Activated naive CD4-positive, alpha-beta T cell treated with anti-CD3 and anti-CD28 coated beads, Interleukin-2, amount 10 ng/mL, durations not matched to agents 7 days and 5 days (primary cell): Measurements from ENCODE around the gene DES.
A peak's percentile ranks its signal among the peaks of the same experiment; 100 is the strongest.

Source experiments
- CTCF ChIA-PET: fragments of 350-600 bp; sonication (Branson Sonifier 250); formaldehyde crosslinking; loops from one replicate; lab custom pipeline; 2021; ENCODE audit warnings: antibody characterized with exemption; lab: Charles Lee
- DNase-seq: peaks from one replicate; pipeline ENCODE4 v3.0.0-alpha.2; 2020
- H3K27ac Mint-ChIP-seq: one replicate; pipeline ENCODE4 v1.8.0; 2021; ENCODE audit warnings: mild to moderate bottlenecking, moderate library complexity, mixed read lengths
- H3K27me3 Mint-ChIP-seq: one replicate; pipeline ENCODE4 v1.8.0; 2021; ENCODE audit warnings: mild to moderate bottlenecking, mixed read lengths
- H3K36me3 Mint-ChIP-seq: one replicate; pipeline ENCODE4 v1.8.0; 2021; ENCODE audit warnings: mixed read lengths
- H3K4me1 Mint-ChIP-seq: one replicate; pipeline ENCODE4 v1.8.0; 2021; ENCODE audit warnings: mixed read lengths
- H3K4me3 Mint-ChIP-seq: one replicate; pipeline ENCODE4 v1.8.0; 2021; ENCODE audit warnings: mild to moderate bottlenecking, moderate library complexity, mixed read lengths
- H3K9me3 Mint-ChIP-seq: one replicate; pipeline ENCODE4 v1.8.0; 2021; ENCODE audit warnings: mixed read lengths

The DES gene

DNA sequence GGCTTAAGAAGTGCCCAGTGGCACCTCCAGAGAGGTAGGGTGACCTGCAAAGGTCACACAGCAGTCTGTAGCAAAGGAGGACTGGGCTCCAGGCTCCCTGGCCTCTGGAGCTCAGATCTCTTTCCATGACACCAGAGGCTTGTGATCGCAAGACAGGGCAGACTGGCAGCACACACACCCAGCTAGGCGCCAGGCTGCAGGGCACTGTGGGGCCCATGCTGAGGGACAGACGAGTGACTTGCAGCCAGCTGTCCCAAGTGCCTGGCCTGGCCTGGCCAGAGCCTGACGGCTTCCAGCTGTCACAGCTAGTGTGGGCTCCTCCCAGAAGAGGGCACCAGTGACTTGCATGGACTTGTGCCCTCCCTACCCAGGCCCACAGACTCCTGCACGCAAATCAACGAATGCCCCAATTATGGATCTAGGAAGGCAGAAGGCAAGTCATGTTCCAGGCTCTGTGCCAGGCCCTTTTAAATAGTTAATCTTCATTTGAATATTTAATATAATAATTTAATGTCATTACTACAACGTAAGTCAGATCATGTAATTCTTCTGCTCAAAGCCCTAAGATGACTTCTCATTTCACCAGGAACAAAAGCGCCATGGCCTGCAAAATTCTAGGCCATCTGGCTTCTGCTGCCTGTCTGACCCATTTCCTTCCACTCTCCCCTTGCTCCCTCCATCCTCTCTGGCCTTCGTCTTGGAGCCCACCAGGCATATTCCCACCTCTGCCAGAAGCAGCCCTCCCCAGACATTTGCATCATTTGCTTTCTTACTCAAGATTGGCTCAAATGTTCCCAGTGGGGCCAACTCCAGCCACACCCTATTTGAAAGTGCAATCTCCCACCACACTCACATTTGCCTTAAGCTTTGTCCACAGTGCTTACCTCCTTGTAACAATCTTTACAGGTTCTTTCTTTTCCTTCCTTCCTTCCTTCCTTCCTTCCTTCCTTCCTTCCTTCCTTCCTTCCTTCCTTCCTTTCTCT lies 12.7 kb downstream of the DES start:
- CTCF ChIA-PET: interaction anchor here (1.1 to 1.6 kb wide), 3 partner anchors 27 to 110 kb away, joined by 3 to 5 read pairs (median 3); no protein-coding TSS in a partner anchor
- Mint-ChIP-seq H3K27ac (no peak overlapping the region), H3K9me3 (no peaks in the 10 kb centered on the region), H3K27me3 (peaks cover 47% of the 10 kb centered on the region), H3K36me3 (no peaks in the 10 kb centered on the region), H3K4me1 (no peaks in the 10 kb centered on the region), H3K4me3 (no peak overlapping the region)
- no peak for DNase-seq

DNA sequence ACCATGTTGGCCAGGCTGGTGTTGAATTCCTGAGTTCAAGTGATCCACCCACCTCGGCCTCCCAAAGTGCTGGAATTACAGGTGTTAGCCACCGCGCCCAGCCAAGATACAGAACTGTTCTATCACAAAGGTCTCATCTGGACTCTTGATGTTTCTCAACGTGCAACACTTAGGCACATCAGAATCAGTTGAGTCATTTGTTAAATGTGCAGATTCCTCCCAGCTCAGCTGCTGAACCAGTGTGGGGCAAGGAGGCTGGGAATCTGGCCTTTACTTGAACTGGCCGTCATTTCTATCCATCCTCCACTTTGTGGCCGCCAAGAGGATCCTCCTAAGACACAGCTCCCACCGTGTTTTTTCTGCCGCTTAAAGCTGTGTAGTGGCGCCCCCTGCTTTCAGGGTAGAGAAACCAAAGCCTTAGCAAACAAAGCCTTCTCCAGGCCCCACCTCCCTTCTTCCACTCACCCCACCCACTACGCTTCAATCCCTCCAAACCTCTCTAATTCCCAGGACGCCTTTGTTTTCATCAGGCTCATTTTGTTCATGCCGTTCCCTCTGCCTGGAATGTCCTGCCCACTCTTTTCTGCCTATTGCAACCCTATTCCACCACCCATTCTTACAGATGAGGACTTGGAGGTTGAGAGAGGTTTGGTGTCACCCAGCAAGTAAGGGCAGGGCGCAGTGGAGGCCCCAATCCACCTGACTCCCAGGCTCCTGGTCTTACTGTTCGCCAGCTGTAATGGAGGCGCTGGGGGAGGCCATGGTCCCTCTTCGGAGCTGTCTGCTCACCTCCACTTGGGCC lies 15.7 kb downstream of the DES start:
- Mint-ChIP-seq H3K27ac (no peak overlapping the region), H3K27me3 (peaks cover 30% of the 10 kb centered on the region), H3K36me3 (no peaks in the 10 kb centered on the region), H3K4me3 (no peak overlapping the region), H3K4me1 (no peaks in the 10 kb centered on the region), H3K9me3 (no peaks in the 10 kb centered on the region)
- CTCF ChIA-PET: interaction anchor here (0.7 to 4.4 kb wide), 7 partner anchors 12 to 43 kb away, joined by 3 to 31 read pairs (median 4); no protein-coding TSS in a partner anchor
- DNase-seq: peak; percentile 50

DNA sequence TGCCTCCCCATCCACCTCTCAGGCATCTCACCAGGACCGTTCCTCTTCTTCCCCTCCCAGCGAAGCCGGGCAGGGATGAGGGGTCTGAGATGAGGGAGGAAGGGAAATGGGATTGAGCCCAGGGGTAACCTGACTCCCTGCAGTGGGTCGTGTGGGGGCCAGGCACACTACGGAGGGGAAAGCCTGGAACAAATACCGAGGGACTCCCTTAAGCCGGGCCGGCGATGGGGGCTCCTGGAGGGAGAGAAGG lies 16.2 kb downstream of the DES start:
- no peaks in the 10 kb centered on the region for H3K4me1 Mint-ChIP-seq
- H3K36me3 Mint-ChIP-seq: no peaks in the 10 kb centered on the region
- H3K9me3 Mint-ChIP-seq: no peaks in the 10 kb centered on the region
- CTCF ChIA-PET: interaction anchor here (1.0 to 4.4 kb wide), 4 partner anchors 13 to 32 kb away, joined by 4 to 31 read pairs (median 5); no protein-coding TSS in a partner anchor
- no peak overlapping the region for H3K4me3 Mint-ChIP-seq
- peaks cover 25% of the 10 kb centered on the region for H3K27me3 Mint-ChIP-seq
- no peak for DNase-seq
- no peak overlapping the region for H3K27ac Mint-ChIP-seq

DNA sequence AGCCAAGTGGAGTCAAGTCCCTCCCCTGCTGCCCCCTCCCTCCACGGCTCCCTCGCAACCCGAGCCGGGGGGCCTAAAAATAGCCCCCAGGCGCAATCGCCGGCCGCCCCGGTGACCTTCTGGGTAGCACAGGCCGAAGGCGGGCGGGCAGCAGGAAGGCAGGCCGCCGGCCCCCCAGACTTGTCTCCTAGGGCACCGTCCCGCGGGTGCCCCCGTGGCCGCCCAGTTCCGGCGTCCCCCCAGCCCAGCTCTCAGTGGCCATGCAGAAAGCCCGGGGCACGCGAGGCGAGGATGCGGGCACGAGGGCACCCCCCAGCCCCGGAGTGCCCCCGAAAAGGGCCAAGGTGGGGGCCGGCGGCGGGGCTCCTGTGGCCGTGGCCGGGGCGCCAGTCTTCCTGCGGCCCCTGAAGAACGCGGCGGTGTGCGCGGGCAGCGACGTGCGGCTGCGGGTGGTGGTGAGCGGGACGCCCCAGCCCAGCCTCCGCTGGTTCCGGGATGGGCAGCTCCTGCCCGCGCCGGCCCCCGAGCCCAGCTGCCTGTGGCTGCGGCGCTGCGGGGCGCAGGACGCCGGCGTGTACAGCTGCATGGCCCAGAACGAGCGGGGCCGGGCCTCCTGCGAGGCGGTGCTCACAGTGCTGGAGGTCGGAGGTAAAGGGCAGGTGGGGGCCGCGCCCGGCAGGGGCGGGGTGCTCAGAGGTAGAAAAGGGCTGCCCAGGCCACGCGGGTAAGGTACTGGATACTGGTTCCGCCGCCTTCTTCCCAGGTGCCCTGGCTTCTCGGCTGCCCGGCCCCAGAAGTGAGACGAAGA lies 16.7 kb downstream of the DES start, which contains the start of gene SPEG:
TSS of gene SPEG (plus strand) at position 126 of the 808 bp plus-strand sequence. CDS start at position 261, 135 bp downstream.
- no peak for DNase-seq
- CTCF ChIA-PET: interaction anchor here (4.4 kb wide), 1 partner anchor 32 kb away, joined by 31 read pairs; no protein-coding TSS in a partner anchor
- H3K27ac Mint-ChIP-seq: no peak within 1 kb of the TSS
- H3K4me1 Mint-ChIP-seq: no peaks in the 10 kb centered on the region
- H3K9me3 Mint-ChIP-seq: no peaks in the 10 kb centered on the region
- no peak within 1 kb of the TSS for H3K4me3 Mint-ChIP-seq
- H3K27me3 Mint-ChIP-seq: peaks cover 23% of the 10 kb centered on the region
- no peaks in the 10 kb centered on the region for H3K36me3 Mint-ChIP-seq

DNA sequence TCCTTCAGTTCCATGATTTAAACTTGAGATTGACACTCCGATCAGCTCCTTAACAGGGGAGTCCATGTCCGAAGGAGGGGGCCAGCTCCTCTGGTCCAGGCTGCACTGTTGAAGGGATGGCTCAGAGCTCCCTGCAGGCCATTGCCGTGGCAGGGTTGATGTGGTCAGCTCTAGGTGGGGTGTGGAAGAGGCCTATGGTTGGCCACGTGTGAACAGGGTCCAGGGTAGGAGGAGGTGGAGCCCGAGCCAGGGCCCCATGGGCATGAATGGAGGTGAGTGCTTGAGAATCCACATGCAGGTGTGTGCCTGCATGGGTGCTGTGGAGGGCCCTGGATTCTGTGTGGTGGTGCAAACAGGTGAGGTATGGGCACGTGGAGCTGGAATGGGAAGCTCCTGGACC lies 17.5 kb downstream of the DES start:
- H3K4me3 Mint-ChIP-seq: no peak overlapping the region
- H3K27me3 Mint-ChIP-seq: peaks cover 22% of the 10 kb centered on the region
- CTCF ChIA-PET: interaction anchor here (0.7 to 4.4 kb wide), 2 partner anchors 19 to 33 kb away, joined by 3 to 31 read pairs; no protein-coding TSS in a partner anchor
- H3K9me3 Mint-ChIP-seq: no peaks in the 10 kb centered on the region
- H3K36me3 Mint-ChIP-seq: no peaks in the 10 kb centered on the region
- H3K4me1 Mint-ChIP-seq: no peaks in the 10 kb centered on the region
- no peak overlapping the region for H3K27ac Mint-ChIP-seq
- no peak for DNase-seq

DNA sequence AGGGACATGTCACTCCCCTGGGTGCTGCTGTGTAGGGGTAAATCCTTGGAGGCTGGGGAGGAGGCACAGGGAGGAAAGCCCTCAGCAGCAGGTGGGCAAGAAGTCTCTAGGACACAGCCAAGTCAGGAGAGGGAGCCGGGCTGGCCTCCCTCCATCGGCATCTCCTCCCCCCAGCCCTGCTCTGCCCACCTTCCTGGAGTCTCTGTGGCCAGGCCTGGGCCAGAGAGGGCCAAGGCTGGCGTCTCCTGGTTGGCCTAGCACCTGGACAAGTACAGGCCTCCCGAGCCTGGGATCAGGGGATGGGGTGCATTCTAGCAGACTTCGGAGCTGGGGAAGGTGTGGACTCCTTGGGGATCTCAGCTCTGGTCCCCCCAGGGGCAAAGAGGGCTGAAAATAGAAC lies 18.3 kb downstream of the DES start:
- H3K27ac Mint-ChIP-seq: no peak overlapping the region

DNA sequence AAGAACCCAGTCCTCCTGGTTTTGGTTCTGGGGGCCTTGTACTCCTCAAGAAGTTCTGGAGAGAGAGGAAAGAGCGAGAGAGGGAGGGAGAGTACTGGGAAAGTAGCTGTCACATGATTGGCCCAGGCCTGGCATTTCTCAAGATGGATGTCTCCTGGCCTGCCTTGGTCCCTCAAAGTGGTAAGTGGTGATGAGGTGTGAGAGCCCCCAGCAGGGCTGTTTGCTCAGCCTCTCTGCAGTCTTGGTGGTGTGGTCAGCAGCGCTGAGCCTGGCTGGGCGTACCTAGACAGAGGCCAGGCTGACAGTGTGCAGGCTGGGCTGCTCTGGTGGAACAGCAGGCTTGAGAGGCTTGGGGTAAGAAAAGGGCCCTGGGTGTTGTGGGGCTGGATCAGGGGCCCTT lies 19.0 kb downstream of the DES start:
- no peaks in the 10 kb centered on the region for H3K36me3 Mint-ChIP-seq
- H3K4me1 Mint-ChIP-seq: peaks cover 8% of the 10 kb centered on the region
- H3K27me3 Mint-ChIP-seq: peaks cover 18% of the 10 kb centered on the region
- CTCF ChIA-PET: interaction anchor here (1.0 kb wide), 1 partner anchor 39 kb away, joined by 3 read pairs; no protein-coding TSS in a partner anchor
- no peak overlapping the region for H3K27ac Mint-ChIP-seq
- no peak for DNase-seq
- H3K9me3 Mint-ChIP-seq: no peaks in the 10 kb centered on the region
- no peak overlapping the region for H3K4me3 Mint-ChIP-seq

More for the DNA sequence above, 18.3 kb downstream of the DES start:
- H3K4me1 Mint-ChIP-seq: peaks cover 7% of the 10 kb centered on the region
- CTCF ChIA-PET: interaction anchor here (0.7 to 4.4 kb wide), 3 partner anchors 18 to 39 kb away, joined by 3 to 31 read pairs (median 3); no protein-coding TSS in a partner anchor
- H3K4me3 Mint-ChIP-seq: no peak overlapping the region
- no peaks in the 10 kb centered on the region for H3K9me3 Mint-ChIP-seq
- DNase-seq: no peak
- peaks cover 17% of the 10 kb centered on the region for H3K27me3 Mint-ChIP-seq
- H3K36me3 Mint-ChIP-seq: no peaks in the 10 kb centered on the region

DNA sequence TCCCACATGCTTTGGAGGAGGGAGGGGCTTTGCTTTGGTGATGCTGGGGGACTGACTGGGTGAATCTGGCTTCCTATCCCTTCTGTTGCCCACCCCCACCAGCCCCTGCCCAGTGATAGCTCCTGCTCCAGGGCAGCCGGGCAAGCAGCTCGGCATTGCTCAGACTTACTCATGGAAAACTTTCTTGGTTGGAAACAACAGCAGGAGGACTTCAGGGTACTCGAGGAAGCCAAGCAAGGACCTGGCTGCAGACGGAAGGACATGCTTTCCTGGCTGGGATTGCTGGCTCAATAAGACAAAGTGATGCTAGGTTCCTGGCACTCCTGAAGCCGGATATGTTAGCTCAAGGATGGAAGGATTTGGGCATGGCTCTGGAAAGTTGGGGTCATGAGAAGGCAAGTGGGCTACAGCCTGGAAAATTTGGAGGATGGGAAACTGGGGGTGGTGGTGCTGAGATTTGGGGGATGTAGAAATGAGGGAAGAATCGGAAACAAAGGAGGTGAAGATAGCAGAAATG lies 19.6 kb downstream of the DES start:
- Mint-ChIP-seq H3K4me1 (peaks cover 10% of the 10 kb centered on the region), H3K27ac (no peak overlapping the region), H3K4me3 (no peak overlapping the region), H3K9me3 (no peaks in the 10 kb centered on the region), H3K27me3 (peaks cover 24% of the 10 kb centered on the region), H3K36me3 (no peaks in the 10 kb centered on the region)
- DNase-seq: no peak
- CTCF ChIA-PET: no interaction called here

DNA sequence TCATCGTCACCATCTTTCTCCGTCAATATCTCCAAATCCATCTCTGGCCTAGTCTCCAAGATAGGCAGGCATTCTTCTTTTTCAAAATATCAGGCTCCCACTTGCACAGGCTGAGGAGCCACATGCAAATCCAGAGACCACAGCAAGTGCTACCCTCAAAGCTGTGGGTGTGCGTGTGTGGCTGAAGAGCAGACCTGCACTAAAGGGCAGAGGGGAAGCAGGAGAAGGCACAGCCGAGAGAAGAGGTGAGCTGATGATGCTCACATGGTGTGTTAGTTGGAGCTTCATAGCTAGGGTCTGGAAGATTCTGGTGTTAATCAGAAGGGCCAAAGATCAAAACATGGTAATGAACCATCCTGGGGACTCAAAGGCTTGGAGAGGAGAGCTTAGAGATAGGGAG lies 20.3 kb downstream of the DES start:
- H3K4me3 Mint-ChIP-seq: no peak overlapping the region
- H3K9me3 Mint-ChIP-seq: no peaks in the 10 kb centered on the region
- H3K27ac Mint-ChIP-seq: no peak overlapping the region
- H3K36me3 Mint-ChIP-seq: no peaks in the 10 kb centered on the region
- CTCF ChIA-PET: interaction anchor here (1.4 kb wide), 1 partner anchor 20 kb away, joined by 5 read pairs; no protein-coding TSS in a partner anchor
- DNase-seq: no peak
- H3K27me3 Mint-ChIP-seq: peaks cover 28% of the 10 kb centered on the region
- H3K4me1 Mint-ChIP-seq: peaks cover 13% of the 10 kb centered on the region

DNA sequence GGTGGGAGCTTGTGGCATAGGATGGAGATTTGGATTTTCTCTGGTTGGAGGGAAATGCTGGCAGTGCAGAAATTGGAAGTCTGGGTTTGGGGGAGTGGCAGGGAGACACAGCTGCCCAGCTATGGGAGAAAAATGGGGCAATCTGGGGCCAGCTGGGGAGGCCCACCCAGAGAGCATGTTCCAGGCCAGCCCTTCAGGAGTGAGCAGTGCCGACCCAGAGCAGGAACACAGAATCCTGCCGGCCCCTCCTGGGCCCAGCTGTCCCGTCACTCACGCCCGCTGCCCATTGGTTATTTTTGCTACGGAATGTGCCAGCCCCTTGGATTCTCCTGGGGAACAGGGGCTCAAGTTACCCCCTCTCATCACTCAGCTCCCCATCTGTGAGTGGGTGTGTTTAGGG lies 21.3 kb downstream of the DES start:
- no peaks in the 10 kb centered on the region for H3K9me3 Mint-ChIP-seq
- CTCF ChIA-PET: interaction anchor here (1.3 to 1.4 kb wide), 3 partner anchors 19 to 145 kb away, joined by 4 to 5 read pairs (median 5); no protein-coding TSS in a partner anchor
- peaks cover 13% of the 10 kb centered on the region for H3K4me1 Mint-ChIP-seq

DNA sequence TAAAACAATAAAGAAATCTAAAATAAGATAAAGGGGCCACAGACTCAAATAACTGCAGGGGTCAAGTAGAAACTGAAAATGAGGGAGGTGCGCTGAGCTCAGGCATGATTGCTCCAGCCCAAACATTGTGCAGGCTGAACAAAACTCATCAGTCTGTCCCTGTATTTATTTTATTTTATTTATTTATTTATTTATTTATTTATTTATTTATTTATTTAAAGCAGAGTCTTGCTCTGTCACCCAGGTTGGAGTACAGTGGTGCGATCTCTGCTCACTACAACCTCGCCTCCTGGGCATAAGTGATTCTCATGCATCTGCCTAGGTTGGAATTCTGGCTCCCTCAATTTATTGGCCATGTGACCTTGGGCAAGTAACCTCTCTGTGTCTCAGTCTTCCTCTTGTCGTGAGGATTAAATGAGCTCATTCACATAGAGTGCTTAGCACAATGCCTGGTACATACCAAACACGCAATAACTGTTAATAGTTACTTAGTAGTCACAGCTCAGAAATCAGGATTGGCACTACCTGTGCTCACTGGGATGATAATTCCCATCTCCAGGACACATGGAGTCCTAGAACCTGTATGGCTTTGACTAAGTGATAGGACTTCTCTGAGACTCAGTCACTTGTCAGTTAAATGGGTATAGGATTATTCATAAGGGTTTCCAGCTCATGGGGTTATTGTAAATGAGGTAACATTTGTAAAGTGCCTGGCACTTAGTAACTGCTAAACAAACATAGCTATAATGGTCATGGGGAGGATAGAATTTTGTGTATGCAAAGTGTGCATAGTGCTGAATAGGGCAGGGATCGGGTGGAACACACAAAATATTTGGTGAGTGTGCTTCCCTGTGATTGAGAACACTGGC lies 22.4 kb downstream of the DES start:
- no peaks in the 10 kb centered on the region for H3K9me3 Mint-ChIP-seq
- peak overlapping the region; percentile 66 for H3K4me3 Mint-ChIP-seq
- no peaks in the 10 kb centered on the region for H3K36me3 Mint-ChIP-seq
- peaks cover 37% of the 10 kb centered on the region for H3K27me3 Mint-ChIP-seq
- no peak for DNase-seq
- H3K4me1 Mint-ChIP-seq: peaks cover 13% of the 10 kb centered on the region
- CTCF ChIA-PET: interaction anchor here (0.9 to 1.3 kb wide), 2 partner anchors 38 to 89 kb away, joined by 4 to 5 read pairs; no protein-coding TSS in a partner anchor
- no peak overlapping the region for H3K27ac Mint-ChIP-seq

More for the DNA sequence above, 21.3 kb downstream of the DES start:
- no peak overlapping the region for H3K4me3 Mint-ChIP-seq
- no peak overlapping the region for H3K27ac Mint-ChIP-seq
- peaks cover 28% of the 10 kb centered on the region for H3K27me3 Mint-ChIP-seq
- no peak for DNase-seq
- no peaks in the 10 kb centered on the region for H3K36me3 Mint-ChIP-seq

DNA sequence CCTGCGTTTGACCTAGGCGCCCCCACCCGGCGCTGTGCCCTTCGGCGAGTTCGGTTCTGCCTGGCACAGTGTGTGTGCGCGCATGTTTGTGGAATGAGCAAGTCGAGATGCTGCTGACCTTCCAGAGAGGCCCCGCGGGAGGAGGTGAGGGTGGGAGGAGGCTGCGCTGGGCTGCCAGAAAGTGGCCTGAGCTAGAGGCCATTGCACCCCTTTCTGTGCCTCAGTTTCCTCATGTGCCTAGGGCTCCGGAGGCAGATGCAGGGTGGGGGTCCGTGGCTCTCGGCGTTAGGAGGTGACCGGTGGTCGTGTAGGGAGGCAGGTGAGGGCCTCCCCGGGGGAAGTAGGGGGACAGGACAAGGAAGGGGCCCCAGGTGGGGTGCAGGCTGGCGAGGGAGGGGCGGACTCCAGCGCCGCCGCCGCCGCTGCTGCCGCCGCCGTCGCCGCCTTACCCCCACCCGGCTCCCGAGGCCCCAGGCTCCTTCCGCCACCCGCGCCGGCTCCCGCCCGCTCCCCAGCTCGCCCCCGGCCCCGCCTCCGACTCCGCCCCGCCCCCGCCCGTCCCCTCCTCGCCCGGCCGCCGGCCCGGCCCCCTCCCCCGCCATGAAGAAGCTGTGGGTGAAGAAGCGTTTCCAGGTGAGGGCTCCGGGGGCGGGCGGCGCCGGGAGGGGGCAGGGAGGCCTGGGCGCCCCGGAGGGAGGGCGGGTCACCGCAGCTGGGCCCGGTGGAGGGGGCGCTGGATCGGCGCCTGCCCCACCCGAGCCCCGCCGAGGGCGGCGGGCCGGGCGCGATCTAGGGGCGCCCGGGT lies 23.5 kb downstream of the DES start:
- H3K4me3 Mint-ChIP-seq: peak overlapping the region; percentile 66
- H3K4me1 Mint-ChIP-seq: peaks cover 13% of the 10 kb centered on the region
- DNase-seq: peak; percentile 70
- CTCF ChIA-PET: interaction anchor here (0.9 to 1.2 kb wide), 3 partner anchors 39 to 88 kb away, joined by 3 to 4 read pairs (median 3); no protein-coding TSS in a partner anchor
- H3K36me3 Mint-ChIP-seq: no peaks in the 10 kb centered on the region
- H3K9me3 Mint-ChIP-seq: no peaks in the 10 kb centered on the region
- H3K27me3 Mint-ChIP-seq: peaks cover 47% of the 10 kb centered on the region
- no peak overlapping the region for H3K27ac Mint-ChIP-seq
